Measurements from ENCODE around the gene S100A10. TPM values are rescaled to one million over a fixed set of nuclear protein-coding genes. Genes with fewer than 3 reads are reported as not detected.

S100A10 gene
- total RNA-seq, 1 experiment from 2014 or later, result 160 TPM

GRCh38 chr1:151976858-151977257 lies 16.8 kb downstream of the S100A10 start:
- no peaks in the 10 kb centered on the region for H3K79me1 ChIP-seq (ENCODE audit: insufficient read depth, low read depth, low read length, poor library complexity, severe bottlenecking)
- H3K4me1 Mint-ChIP-seq, result peaks cover 17 to 21% of the 10 kb centered on the region in 2 experiments
- no peak overlapping the region for H2BK120ac ChIP-seq (ENCODE audit: low read depth, low read length, poor library complexity, severe bottlenecking)
- TF ChIP-seq, protein P1, sequence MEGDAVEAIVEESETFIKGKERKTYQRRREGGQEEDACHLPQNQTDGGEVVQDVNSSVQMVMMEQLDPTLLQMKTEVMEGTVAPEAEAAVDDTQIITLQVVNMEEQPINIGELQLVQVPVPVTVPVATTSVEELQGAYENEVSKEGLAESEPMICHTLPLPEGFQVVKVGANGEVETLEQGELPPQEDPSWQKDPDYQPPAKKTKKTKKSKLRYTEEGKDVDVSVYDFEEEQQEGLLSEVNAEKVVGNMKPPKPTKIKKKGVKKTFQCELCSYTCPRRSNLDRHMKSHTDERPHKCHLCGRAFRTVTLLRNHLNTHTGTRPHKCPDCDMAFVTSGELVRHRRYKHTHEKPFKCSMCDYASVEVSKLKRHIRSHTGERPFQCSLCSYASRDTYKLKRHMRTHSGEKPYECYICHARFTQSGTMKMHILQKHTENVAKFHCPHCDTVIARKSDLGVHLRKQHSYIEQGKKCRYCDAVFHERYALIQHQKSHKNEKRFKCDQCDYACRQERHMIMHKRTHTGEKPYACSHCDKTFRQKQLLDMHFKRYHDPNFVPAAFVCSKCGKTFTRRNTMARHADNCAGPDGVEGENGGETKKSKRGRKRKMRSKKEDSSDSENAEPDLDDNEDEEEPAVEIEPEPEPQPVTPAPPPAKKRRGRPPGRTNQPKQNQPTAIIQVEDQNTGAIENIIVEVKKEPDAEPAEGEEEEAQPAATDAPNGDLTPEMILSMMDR (conservative IDR thresholded peaks at IDR 0.05), result no peak
- H3K9me3 ChIP-seq (ENCODE audit: control insufficient read depth, low read depth, low read length), result no peaks in the 10 kb centered on the region
- H3K23ac ChIP-seq (ENCODE audit: insufficient read length, low read depth, low read length), result no peak overlapping the region
- H3K36me3 Mint-ChIP-seq (ENCODE audit: insufficient read depth in 1 of 3, low read depth in 3 of 3), result peaks cover 0 to 9% (median 4%) of the 10 kb centered on the region in 3 experiments; a peak in 2 of 7 replicates
- no peak overlapping the region for H2BK5ac ChIP-seq (ENCODE audit: insufficient read length, low read length)
- H3K27ac Mint-ChIP-seq, result peak overlapping the region in 1 of 3 experiments; percentile 17; a peak in 1 of 7 replicates
- H4K5ac ChIP-seq (ENCODE audit: insufficient read length, low read depth, low read length), result no peak overlapping the region
- no peak overlapping the region for H4K91ac ChIP-seq (ENCODE audit: insufficient read length, low read depth, low read length)
- H3K27me3 ChIP-seq (ENCODE audit: insufficient read depth, low read length), result no peaks in the 10 kb centered on the region
- H4K20me1 ChIP-seq (ENCODE audit: control insufficient read depth, insufficient read depth, insufficient read length), result no peaks in the 10 kb centered on the region
- DNase-seq, result no peak
- no peak overlapping the region for H2BK12ac ChIP-seq (ENCODE audit: insufficient read length, low read depth, low read length)
- H3K9me3 Mint-ChIP-seq, result no peaks in the 10 kb centered on the region
- H3K27me3 Mint-ChIP-seq (ENCODE audit: low read depth), result no peaks in the 10 kb centered on the region; the same call in 1 of the 2 replicates
- no peak overlapping the region for H3K18ac ChIP-seq (ENCODE audit: insufficient read length, low read depth, low read length)
- no peak overlapping the region for H2BK15ac ChIP-seq (ENCODE audit: low read depth, low read length)
- H3K23me2 ChIP-seq (ENCODE audit: insufficient read length, low read depth, low read length, poor library complexity, severe bottlenecking), result no peaks in the 10 kb centered on the region
- no peak overlapping the region for H3K14ac ChIP-seq (ENCODE audit: insufficient read depth, low read length)
- H3K4ac ChIP-seq (ENCODE audit: low read depth, low read length), result no peak overlapping the region
- no peak overlapping the region for H3K4me2 ChIP-seq (ENCODE audit: insufficient read depth, insufficient read length, low read length)
- no peaks in the 10 kb centered on the region for H3K79me2 ChIP-seq (ENCODE audit: insufficient read depth, low read length)
- H3K9ac ChIP-seq (ENCODE audit: extremely low read depth, insufficient read length, low read length), result no peak overlapping the region
- no CpG with 5 or more reads among the region's 3 CpGs for WGBS (ENCODE audit: extremely low coverage, insufficient read length, low lambda C conversion rate)
- H4K8ac ChIP-seq (replicated peaks; ENCODE audit: insufficient read length, low read depth, low read length), result no peak overlapping the region
- peaks cover 2% of the 10 kb centered on the region; the same call in 1 of the 2 replicates for H3K4me1 ChIP-seq (ENCODE audit: insufficient read depth, low read length)
- H2AK5ac ChIP-seq (ENCODE audit: insufficient read length, low read length), result no peak overlapping the region
- H3K4me3 Mint-ChIP-seq, result no peak overlapping the region
- no peak overlapping the region for H2BK20ac ChIP-seq (ENCODE audit: low read depth, low read length, poor library complexity, severe bottlenecking)
- no peak overlapping the region for H3K56ac ChIP-seq (ENCODE audit: insufficient read length, low read depth, low read length)
- H3T11ph ChIP-seq (ENCODE audit: low read length), result no peak overlapping the region
- H2AFZ ChIP-seq (ENCODE audit: low read length), result no peak overlapping the region
- H3K27ac ChIP-seq (ENCODE audit: insufficient read length, low read depth, low read length), result no peak overlapping the region

Data from H9 (cell line).